ENCODE results near the gene RAPGEF2.

The RAPGEF2 gene

DNA sequence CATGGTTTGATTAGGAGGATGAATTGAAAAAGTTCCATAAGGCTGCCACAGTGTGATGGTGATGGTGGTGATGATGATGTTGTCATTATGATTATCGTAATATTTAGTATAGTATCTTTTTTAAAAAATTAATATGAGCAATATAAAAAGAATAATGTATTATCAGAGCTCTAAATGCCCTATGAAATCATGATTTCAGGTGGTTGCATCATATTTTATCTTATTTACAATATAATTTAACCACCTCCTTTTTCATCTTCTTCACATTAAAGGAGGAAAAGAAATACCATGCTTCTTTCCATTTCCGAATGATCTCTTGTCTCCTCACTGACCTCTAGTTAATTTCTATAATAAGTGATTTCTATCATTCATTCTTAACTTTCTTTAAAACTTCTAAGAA lies 225.9 kb downstream of the RAPGEF2 start:
- DNase-seq (ENCODE audit: low read depth) = no peak
- no peak overlapping the region for H3K4me3 ChIP-seq (ENCODE audit: low read length)
- TF ChIP-seq, protein P1, sequence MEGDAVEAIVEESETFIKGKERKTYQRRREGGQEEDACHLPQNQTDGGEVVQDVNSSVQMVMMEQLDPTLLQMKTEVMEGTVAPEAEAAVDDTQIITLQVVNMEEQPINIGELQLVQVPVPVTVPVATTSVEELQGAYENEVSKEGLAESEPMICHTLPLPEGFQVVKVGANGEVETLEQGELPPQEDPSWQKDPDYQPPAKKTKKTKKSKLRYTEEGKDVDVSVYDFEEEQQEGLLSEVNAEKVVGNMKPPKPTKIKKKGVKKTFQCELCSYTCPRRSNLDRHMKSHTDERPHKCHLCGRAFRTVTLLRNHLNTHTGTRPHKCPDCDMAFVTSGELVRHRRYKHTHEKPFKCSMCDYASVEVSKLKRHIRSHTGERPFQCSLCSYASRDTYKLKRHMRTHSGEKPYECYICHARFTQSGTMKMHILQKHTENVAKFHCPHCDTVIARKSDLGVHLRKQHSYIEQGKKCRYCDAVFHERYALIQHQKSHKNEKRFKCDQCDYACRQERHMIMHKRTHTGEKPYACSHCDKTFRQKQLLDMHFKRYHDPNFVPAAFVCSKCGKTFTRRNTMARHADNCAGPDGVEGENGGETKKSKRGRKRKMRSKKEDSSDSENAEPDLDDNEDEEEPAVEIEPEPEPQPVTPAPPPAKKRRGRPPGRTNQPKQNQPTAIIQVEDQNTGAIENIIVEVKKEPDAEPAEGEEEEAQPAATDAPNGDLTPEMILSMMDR (conservative IDR thresholded peaks at IDR 0.05; ENCODE audit: low read depth, low read length) = no peak

DNA sequence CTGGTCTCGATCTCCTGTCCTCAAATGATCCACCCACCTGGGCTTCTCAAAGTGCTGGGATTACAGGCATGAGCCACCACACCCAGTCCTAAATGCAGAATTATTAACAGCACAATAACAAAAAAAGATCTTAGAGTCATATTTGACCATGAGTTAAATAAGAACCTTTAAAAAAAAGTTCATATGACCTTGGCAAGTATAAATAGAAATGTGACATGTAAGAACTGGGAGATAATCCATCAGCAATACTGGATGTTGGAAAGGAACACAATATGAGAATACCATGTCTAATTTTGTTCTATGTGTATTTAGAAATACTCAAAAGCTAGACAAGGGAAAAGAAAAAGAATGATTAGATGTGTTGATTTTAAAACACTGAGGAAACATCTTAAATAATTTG lies 231.6 kb downstream of the RAPGEF2 start:
- TF ChIP-seq, protein P1 (conservative IDR thresholded peaks at IDR 0.05; ENCODE audit: low read depth, low read length) = no peak
- H3K4me3 ChIP-seq (ENCODE audit: low read length) = no peak overlapping the region
- no peak for DNase-seq (ENCODE audit: low read depth)

DNA sequence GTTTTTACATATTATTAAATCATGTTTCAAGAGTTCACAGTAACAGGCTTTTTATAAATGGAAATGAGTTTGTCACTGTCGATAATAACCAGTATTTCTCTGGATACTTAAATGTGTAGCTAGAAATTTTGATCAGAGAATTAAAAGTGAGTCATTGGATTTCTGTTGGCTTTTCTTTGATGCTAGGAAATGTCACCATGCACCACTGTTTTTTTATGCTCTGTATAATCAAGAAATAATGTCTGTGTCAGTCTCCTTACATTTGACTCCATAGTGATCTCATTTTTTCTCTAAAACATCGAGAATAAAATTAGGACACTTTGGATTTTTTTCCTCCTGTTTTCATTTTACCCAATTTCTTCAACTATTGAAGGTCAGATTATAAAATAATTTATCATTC lies 234.2 kb downstream of the RAPGEF2 start:
- DNase-seq (ENCODE audit: low read depth) = no peak
- no peak overlapping the region for H3K4me3 ChIP-seq (ENCODE audit: low read length)
- TF ChIP-seq, protein P1 (conservative IDR thresholded peaks at IDR 0.05; ENCODE audit: low read depth, low read length) = no peak

DNA sequence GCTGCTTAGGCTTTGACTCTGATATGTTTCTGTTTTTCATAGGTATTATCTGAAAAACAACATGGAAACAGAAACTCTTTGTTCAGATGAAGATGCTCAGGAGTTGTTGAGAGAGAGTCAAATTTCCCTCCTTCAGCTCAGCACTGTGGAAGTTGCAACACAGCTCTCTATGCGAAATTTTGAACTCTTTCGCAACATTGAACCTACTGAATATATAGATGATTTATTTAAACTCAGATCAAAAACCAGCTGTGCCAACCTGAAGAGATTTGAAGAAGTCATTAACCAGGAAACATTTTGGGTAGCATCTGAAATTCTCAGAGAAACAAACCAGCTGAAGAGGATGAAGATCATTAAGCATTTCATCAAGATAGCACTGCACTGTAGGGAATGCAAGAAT lies 238.6 kb downstream of the RAPGEF2 start:
- H3K4me3 ChIP-seq (ENCODE audit: low read length) = no peak overlapping the region
- TF ChIP-seq, protein P1 (conservative IDR thresholded peaks at IDR 0.05; ENCODE audit: low read depth, low read length) = no peak
- DNase-seq (ENCODE audit: low read depth) = no peak

DNA sequence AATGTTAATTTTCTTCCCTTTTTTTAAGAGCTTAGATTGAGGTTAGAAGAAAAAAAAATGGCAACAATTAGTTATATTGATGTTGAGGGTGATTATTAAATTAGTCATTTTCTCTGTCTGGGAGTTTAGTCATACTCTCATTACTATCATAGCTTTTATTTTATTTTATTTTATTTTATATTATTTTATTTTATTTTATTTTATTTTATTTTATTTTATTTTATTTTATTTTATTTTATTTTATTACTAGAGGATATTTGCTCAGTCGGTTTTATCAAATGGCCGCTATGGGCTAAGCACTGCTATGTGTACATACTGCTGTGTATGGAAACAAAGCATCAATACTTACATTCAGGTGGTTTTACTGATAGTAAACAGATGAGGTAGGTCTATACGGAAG lies 239.5 kb downstream of the RAPGEF2 start:
- TF ChIP-seq, protein P1 (conservative IDR thresholded peaks at IDR 0.05; ENCODE audit: low read depth, low read length) = no peak
- no peak overlapping the region for H3K4me3 ChIP-seq (ENCODE audit: low read length)
- DNase-seq (ENCODE audit: low read depth) = no peak

DNA sequence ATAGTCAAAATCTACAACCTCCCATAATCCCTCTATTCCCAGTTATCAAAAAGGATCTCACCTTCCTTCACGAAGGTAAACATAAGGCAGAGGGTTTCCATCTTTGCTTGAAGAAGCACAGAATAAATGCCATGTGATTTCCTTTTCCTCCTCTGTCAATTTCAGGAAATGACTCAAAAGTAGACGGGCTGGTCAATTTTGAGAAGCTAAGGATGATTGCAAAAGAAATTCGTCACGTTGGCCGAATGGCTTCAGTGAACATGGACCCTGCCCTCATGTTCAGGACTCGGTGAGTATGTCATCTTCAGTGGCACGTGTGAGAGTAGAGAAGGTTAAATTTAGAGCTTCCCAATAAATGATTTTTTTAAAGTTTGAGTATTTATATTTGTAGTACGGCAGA lies 240.2 kb downstream of the RAPGEF2 start:
- DNase-seq (ENCODE audit: low read depth) = no peak
- H3K4me3 ChIP-seq (ENCODE audit: low read length) = no peak overlapping the region
- TF ChIP-seq, protein P1 (conservative IDR thresholded peaks at IDR 0.05; ENCODE audit: low read depth, low read length) = no peak

DNA sequence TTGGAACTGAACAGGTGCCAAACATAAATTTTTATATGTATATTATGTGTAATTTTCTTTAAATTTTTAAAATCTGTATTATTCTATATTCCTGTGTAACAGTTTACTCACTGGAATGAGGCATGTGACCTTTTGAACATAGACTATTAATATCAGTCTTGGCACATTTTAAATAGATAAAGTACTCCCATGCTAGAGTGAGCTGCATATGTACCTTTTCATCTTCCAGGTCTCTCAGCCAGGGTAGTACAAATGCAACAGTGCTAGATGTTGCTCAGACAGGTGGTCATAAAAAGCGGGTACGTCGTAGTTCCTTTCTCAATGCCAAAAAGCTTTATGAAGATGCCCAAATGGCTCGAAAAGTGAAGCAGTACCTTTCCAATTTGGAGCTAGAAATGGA lies 242.0 kb downstream of the RAPGEF2 start:
- TF ChIP-seq, protein P1 (conservative IDR thresholded peaks at IDR 0.05; ENCODE audit: low read depth, low read length) = no peak
- no peak overlapping the region for H3K4me3 ChIP-seq (ENCODE audit: low read length)
- DNase-seq (ENCODE audit: low read depth) = no peak

All from retinal pigment epithelial cell (primary cell).